ENCODE measurements around the gene WAS. TPM values are rescaled to one million over a fixed set of nuclear protein-coding genes. Genes with fewer than 3 reads are reported as not detected.

WAS gene
- total RNA-seq, 1 donor from 2014 or later = 25.3 TPM

DNA sequence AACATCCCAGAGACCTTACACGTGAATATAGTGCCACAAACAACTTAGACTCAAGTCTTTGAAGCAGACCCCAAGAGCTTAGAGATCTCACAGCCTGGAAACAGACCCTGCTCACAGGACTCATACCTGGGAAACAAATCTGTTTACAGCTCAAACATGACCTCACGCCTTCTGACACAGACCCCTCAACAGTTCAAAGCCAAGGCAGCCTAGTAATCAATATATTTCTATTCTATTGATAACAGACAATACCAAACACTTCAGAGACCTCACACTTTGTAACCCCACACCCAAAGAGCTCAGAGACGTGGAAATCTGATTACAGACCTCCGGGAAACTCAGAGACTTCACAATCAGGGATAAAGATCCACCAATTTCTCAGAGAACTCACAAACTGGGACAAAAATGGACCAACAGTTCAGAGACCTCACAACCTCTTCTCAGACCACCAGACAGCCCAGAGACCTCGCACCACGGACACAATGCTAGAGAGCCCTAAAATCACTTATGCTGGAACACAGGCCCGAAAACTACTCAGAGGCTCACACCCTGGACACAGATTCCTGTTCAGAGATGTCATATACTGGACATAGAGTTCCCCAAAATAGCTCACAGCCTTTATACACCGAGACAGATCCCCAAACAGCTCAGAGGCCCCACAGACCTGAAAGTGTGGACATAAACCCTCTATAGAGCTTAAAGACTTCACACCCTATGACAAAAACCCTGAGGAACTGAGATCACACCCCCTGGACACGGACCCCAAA is 27.7 kb downstream of the WAS start:
- no peak overlapping the region for H3K27ac ChIP-seq
- DNase-seq (no peak), ATAC-seq (no peak)
- H3K4me3 ChIP-seq = no peak overlapping the region
- no peaks in the 10 kb centered on the region for H3K27me3 ChIP-seq
- intact Hi-C loops (cut with DNase I) = no loop called here
- H3K36me3 ChIP-seq = no peaks in the 10 kb centered on the region
- TF ChIP-seq, protein P1, sequence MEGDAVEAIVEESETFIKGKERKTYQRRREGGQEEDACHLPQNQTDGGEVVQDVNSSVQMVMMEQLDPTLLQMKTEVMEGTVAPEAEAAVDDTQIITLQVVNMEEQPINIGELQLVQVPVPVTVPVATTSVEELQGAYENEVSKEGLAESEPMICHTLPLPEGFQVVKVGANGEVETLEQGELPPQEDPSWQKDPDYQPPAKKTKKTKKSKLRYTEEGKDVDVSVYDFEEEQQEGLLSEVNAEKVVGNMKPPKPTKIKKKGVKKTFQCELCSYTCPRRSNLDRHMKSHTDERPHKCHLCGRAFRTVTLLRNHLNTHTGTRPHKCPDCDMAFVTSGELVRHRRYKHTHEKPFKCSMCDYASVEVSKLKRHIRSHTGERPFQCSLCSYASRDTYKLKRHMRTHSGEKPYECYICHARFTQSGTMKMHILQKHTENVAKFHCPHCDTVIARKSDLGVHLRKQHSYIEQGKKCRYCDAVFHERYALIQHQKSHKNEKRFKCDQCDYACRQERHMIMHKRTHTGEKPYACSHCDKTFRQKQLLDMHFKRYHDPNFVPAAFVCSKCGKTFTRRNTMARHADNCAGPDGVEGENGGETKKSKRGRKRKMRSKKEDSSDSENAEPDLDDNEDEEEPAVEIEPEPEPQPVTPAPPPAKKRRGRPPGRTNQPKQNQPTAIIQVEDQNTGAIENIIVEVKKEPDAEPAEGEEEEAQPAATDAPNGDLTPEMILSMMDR (IDR thresholded peaks at IDR 0.05) = no peak
- no peaks in the 10 kb centered on the region for H3K4me1 ChIP-seq
- H3K9me3 ChIP-seq = no peaks in the 10 kb centered on the region

DNA sequence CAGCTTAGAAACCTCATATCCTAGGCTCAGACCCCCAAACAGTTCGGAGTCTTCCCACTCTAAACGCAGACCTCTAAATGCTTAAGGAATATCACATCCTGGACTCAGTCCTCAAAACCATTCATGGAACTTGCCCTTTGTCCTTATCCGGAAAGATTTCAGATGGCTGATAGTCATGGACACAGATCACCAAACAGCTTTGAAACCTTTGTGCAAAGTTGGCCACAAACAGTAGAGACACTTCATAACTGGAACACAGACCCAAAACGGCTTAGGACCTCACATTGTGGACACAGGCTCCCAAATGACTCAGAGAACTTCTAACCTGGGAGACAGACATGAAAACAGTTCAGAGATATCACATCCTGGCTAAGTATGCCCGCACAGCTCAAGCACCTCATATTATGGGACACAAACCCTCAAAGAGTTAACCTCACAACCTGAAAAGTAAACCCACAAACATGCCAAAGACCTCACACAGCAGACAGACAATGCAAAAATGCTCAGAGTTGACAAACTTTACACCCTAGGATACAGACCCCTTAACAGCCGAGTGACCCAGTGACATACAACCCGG is 28.4 kb downstream of the WAS start:
- no peak overlapping the region for H3K27ac ChIP-seq

DNA sequence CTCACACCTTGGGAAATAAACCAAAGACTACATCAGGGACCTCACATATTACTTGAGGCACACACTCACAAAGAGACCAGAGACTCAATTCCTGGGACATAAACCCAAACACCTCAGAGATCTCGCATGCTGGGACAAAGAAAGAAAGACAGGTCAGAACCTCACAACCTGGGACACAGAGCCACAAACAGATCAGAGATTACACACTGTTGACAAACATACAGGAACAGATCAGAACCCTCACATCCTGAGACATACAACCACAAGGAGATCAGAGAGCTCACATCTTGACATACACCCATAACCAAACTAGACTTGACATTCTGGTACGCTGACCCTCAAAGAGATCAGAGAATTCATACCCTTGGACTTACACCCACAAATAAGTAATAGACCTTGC is 30.2 kb downstream of the WAS start:
- intact Hi-C loops (cut with DNase I) = no loop called here
- no peaks in the 10 kb centered on the region for H3K9me3 ChIP-seq
- TF ChIP-seq, protein P1 (IDR thresholded peaks at IDR 0.05) = no peak
- no peaks in the 10 kb centered on the region for H3K4me1 ChIP-seq
- ATAC-seq (no peak), DNase-seq (no peak)
- H3K27me3 ChIP-seq = no peaks in the 10 kb centered on the region
- H3K36me3 ChIP-seq = no peaks in the 10 kb centered on the region
- no peak overlapping the region for H3K4me3 ChIP-seq
- no peak overlapping the region for H3K27ac ChIP-seq

More for the DNA sequence above, 28.4 kb downstream of the WAS start:
- intact Hi-C loops (cut with DNase I) = no loop called here
- no peaks in the 10 kb centered on the region for H3K36me3 ChIP-seq
- DNase-seq (no peak), ATAC-seq (no peak)
- H3K4me3 ChIP-seq = no peak overlapping the region
- H3K27me3 ChIP-seq = no peaks in the 10 kb centered on the region
- TF ChIP-seq, protein P1 (IDR thresholded peaks at IDR 0.05) = no peak
- H3K4me1 ChIP-seq = no peaks in the 10 kb centered on the region
- no peaks in the 10 kb centered on the region for H3K9me3 ChIP-seq

DNA sequence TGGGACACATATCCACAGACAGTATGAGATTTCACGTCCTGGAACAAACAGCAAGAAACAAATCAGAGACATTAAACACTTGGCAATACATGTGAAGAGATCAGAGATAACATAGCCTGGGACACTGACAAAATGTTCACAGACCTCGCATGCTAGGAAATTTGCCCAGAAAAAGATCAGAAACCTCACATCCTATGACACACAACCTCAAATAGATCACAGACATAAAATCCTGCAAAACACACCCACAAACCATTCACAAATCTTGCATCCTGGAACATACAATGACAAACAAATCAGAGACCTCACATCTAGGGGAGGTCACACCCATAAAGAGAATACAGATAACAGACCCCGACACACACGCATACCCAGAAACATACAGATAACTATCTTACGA is 31.0 kb downstream of the WAS start:
- intact Hi-C loops (cut with DNase I) = no loop called here

DNA sequence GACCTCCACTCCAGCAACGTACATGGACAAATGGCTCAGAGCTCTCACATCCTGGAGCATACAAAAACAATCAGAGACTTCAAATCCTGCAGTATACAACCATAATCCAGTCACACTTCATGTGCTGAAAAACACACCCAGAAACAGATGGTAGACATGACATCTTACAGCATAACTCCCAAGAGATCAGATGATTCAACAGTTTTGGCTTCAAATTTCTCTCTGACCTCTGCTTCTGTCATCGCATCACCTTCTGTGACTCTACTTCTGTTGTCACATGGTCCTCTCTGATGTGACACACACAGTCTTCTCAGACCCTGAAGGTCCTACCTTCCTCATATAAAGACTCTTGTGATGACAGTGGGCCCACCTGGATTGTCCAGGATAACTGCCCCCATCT is 31.5 kb downstream of the WAS start:
- intact Hi-C loops (cut with DNase I) = no loop called here
- no peak for DNase-seq
- TF ChIP-seq, protein P1 (IDR thresholded peaks at IDR 0.05) = no peak
- Histone ChIP-seq H3K9me3 (no peaks in the 10 kb centered on the region), H3K27ac (no peak overlapping the region), H3K4me3 (no peak overlapping the region), H3K27me3 (no peaks in the 10 kb centered on the region), H3K36me3 (no peaks in the 10 kb centered on the region), H3K4me1 (no peaks in the 10 kb centered on the region)
- no peak for ATAC-seq

More for the DNA sequence above, 31.0 kb downstream of the WAS start:
- TF ChIP-seq, protein P1 (IDR thresholded peaks at IDR 0.05) = no peak
- Histone ChIP-seq H3K9me3 (no peaks in the 10 kb centered on the region), H3K4me1 (no peaks in the 10 kb centered on the region), H3K27me3 (no peaks in the 10 kb centered on the region), H3K36me3 (no peaks in the 10 kb centered on the region), H3K27ac (no peak overlapping the region), H3K4me3 (no peak overlapping the region)
- ATAC-seq = no peak
- DNase-seq = no peak
